Left hindlimb (tissue), 1 donor: ENCODE measurements around the gene EGR4.

Source experiments
- DNase-seq: peaks from one replicate; pipeline ENCODE4 v3.0.0-alpha.2; 2018

The EGR4 gene

GRCh38 chr2:73293534-73294171 lies at the start of gene EGR4:
Gene EGR4 (minus strand): TSS chr2:73293548. CDS start chr2:73293317, 231 bp downstream.
- DNase-seq = no peak

GRCh38 chr2:73341039-73341438 lies 47.7 kb upstream of the EGR4 start:
- DNase-seq = no peak

GRCh38 chr2:73339201-73339600 lies 45.9 kb upstream of the EGR4 start:
- no peak for DNase-seq

GRCh38 chr2:73337828-73338227 lies 44.5 kb upstream of the EGR4 start:
- no peak for DNase-seq

GRCh38 chr2:73334620-73335019 lies 41.3 kb upstream of the EGR4 start:
- no peak for DNase-seq

- DNase-seq = no peak
Measured at GRCh38 chr2:73334045-73334444, 40.7 kb upstream of the EGR4 start.

- DNase-seq = no peak
Measured at GRCh38 chr2:73333564-73333963, 40.2 kb upstream of the EGR4 start.

GRCh38 chr2:73324126-73324725 lies 30.9 kb upstream of the EGR4 start:
- DNase-seq = no peak

GRCh38 chr2:73323551-73323950 lies 30.2 kb upstream of the EGR4 start:
- DNase-seq = no peak

GRCh38 chr2:73314441-73314840 lies 21.1 kb upstream of the EGR4 start:
- DNase-seq = no peak

GRCh38 chr2:73307720-73308119 lies 14.4 kb upstream of the EGR4 start:
- DNase-seq = no peak

GRCh38 chr2:73301636-73302035 lies 8.3 kb upstream of the EGR4 start:
- DNase-seq = no peak

GRCh38 chr2:73300926-73301325 lies 7.6 kb upstream of the EGR4 start:
- no peak for DNase-seq

- DNase-seq = no peak
Measured at GRCh38 chr2:73297586-73297985, 4.2 kb upstream of the EGR4 start.

GRCh38 chr2:73297151-73297559 lies 3.8 kb upstream of the EGR4 start:
- DNase-seq = no peak

- DNase-seq = no peak
Measured at GRCh38 chr2:73295751-73296400, 2.5 kb upstream of the EGR4 start.

GRCh38 chr2:73294239-73294638 lies 891 bp upstream of the EGR4 start:
- DNase-seq = no peak

- no peak for DNase-seq
Measured at GRCh38 chr2:73292906-73293533, 328 bp downstream of the EGR4 start.

- no peak for DNase-seq
Measured at GRCh38 chr2:73292316-73292905, 937 bp downstream of the EGR4 start.

- no peak for DNase-seq
Measured at GRCh38 chr2:73291461-73292315, 1.7 kb downstream of the EGR4 start.

GRCh38 chr2:73291093-73291460 lies 2.3 kb downstream of the EGR4 start:
- DNase-seq = peak; percentile 73

- DNase-seq = no peak
Measured at GRCh38 chr2:73290049-73290839, 3.1 kb downstream of the EGR4 start.
